ENCODE measurements around the gene GALNT11. TPM values are rescaled to one million over a fixed set of nuclear protein-coding genes. Genes with fewer than 3 reads are reported as not detected.
"Not testable (repeated sequence)": the region's sequence is repeated elsewhere in the genome, so short reads cannot be mapped to it uniquely, and the experiment has no call there.

The GALNT11 gene
- total and polyA plus RNA-seq, 5 experiments from 2014 or later: 31.3 to 58.3 (median 52.1) TPM

DNA sequence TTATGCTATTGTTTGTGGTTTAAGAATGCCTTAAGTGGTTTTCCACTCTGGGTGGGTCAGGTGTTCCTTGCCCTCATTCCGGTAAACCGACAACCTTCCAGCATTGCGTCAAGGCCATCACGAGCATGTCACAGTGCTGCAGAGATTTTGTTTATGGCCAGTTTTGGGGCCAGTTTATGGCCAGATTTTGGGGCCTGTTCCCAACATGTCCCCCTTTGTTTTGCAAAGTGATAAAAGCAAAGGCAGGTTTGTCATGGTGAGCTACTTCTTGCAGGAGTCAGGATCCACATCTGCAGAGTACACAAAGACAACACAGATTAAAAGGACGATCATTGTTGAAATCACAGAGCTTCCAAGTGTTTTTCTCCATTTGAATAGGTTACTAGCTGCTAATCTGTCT lies 12.9 kb downstream of the GALNT11 start:
- H3K27ac Mint-ChIP-seq, H3K27me3 Mint-ChIP-seq, H3K4me3 Mint-ChIP-seq, POLR2A ChIA-PET, ATAC-seq, DNase-seq: not testable (repeated sequence)
- peaks cover 2 to 31% (median 17%) of the 10 kb centered on the region in 4 donors for H3K4me1 Mint-ChIP-seq
- peaks cover 12 to 70% (median 27%) of the 10 kb centered on the region in 9 donors for H3K9me3 Mint-ChIP-seq
- H3K36me3 Mint-ChIP-seq: peaks cover 44 to 85% (median 64%) of the 10 kb centered on the region in 3 donors

DNA sequence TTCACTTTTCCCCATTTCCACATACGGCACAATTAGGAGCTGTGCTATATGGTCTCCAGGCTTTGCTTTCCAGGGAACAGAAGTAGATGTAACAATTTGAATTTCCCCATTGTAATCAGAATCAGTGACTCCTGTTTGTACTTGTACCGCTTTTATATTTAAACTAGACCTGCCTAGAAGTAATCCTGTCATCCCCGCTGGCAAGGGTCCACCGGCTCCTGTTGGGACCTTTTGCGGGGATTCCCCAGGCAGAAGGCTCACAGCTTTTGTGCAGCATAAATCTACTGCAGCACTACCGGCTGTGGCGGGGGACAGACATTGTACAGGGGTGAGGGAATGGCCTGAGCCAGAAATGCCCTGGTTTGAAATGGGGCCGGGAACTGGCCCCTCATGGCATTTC lies 17.6 kb downstream of the GALNT11 start:
- H3K27me3 Mint-ChIP-seq, POLR2A ChIA-PET, DNase-seq, H3K4me3 Mint-ChIP-seq, ATAC-seq: not testable (repeated sequence)
- Mint-ChIP-seq H3K36me3 (peaks cover 35 to 79% (median 59%) of the 10 kb centered on the region in 3 donors), H3K4me1 (peaks cover 10 to 26% (median 17%) of the 10 kb centered on the region in 4 donors), H3K9me3 (peaks cover 15 to 89% (median 37%) of the 10 kb centered on the region in 9 donors), H3K27ac (peak overlapping the region in 2 of 10 donors; percentile 39 to 57)

DNA sequence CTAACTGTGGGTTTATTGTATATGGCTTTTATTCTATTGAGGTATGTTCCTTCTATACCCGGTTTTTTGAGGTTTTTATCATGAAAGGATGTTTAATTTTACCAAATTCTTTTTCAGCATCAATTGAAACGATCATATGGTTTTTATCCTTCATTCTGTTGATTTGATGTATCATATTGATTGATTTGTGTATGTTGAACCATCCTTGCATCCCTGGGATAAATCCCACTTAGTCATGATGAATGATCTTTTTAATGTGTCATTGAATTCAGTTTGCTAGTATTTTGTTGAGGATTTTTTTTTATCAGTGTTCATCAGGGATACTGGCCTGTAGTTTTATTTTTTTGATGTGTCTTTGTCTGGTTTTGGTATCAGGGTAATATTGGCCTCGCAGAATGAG lies 19.4 kb downstream of the GALNT11 start:
- Mint-ChIP-seq H3K9me3 (peaks cover 17 to 81% (median 37%) of the 10 kb centered on the region in 9 donors), H3K36me3 (peaks cover 30 to 69% (median 52%) of the 10 kb centered on the region in 3 donors), H3K4me1 (peaks cover 10 to 36% (median 24%) of the 10 kb centered on the region in 4 donors)
- not testable (repeated sequence) for DNase-seq, H3K27ac Mint-ChIP-seq, H3K27me3 Mint-ChIP-seq, ATAC-seq, H3K4me3 Mint-ChIP-seq
- POLR2A ChIA-PET: interaction anchor here (0.6 kb wide), 1 partner anchor 39 kb away, joined by 8 read pairs; no protein-coding TSS in a partner anchor

DNA sequence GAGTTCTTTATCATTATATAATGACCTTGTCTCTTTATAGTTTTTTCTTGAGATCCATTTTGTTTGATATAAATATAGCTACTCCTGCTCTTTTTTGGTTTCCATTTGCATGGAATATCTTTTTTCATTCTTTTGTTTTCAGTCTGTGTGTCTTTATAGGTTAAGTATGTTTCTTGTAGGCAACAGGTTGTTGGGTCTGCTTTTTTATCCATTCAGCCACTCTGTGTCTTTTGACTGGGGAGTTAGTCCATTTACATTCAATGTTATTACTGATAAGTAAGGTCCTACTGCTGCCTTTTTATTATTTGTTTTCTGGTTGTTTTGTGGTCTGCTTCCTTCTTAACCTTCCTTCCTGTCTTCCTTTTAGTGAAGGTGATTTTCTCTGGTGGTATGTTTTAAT lies 21.1 kb downstream of the GALNT11 start:
- no peak overlapping the region for H3K4me3 Mint-ChIP-seq
- peak overlapping the region in 1 of 10 donors; percentile 32 for H3K27ac Mint-ChIP-seq
- POLR2A ChIA-PET: no interaction called here

DNA sequence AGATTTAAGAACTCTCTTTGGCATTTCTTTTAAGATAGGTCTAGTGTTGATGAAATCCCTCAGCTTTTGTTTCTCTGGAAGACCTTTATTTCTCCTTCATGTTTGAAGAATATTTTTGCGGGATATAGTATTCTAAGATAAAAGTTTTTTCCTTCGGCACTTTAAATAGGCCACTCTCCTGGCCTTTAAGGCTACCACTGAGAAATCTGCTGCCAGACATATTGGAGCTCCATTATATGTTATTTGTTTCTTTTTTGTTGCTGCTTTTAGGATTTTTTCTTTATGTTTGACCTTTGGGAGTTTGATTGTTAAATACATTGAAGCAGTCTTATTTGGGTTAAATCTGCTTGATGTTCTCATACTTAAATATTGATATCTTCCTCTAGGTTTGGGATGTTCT lies 22.6 kb downstream of the GALNT11 start:
- ATAC-seq (no peak), DNase-seq (no peak)
- Mint-ChIP-seq H3K27ac (no peak overlapping the region), H3K9me3 (peaks cover 12 to 57% (median 34%) of the 10 kb centered on the region in 9 donors), H3K36me3 (peaks cover 30 to 49% (median 35%) of the 10 kb centered on the region in 3 donors), H3K4me1 (peaks cover 14 to 50% (median 31%) of the 10 kb centered on the region in 4 donors), H3K27me3 (no peaks in the 10 kb centered on the region), H3K4me3 (no peak overlapping the region)
- POLR2A ChIA-PET: no interaction called here

More for the DNA sequence above, 21.1 kb downstream of the GALNT11 start:
- peaks cover 11 to 46% (median 25%) of the 10 kb centered on the region in 4 donors for H3K4me1 Mint-ChIP-seq
- peaks cover 30 to 55% (median 44%) of the 10 kb centered on the region in 3 donors for H3K36me3 Mint-ChIP-seq
- no peaks in the 10 kb centered on the region for H3K27me3 Mint-ChIP-seq
- ATAC-seq: no peak
- peaks cover 15 to 67% (median 37%) of the 10 kb centered on the region in 9 donors for H3K9me3 Mint-ChIP-seq
- DNase-seq: no peak

DNA sequence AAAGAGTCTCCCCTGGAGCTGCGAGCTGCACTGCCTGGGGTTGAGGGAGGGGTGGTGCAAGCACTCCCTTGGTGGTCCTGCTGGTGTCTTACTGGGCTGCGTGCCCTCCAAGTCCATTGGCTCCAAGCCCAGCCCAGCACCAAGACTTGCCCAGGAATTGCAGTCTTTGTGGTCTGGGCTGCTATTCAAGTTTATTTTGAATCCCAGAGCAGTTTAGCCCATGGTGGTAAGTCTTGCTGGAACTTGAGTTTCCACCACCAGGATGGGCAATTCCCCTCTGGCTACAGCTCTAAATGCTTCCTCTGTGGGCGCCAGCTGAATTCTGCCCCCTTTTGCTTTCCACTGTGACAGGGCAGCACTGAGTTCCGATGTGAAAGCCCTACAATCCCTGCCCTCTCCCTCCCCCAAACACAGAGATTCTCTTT lies 25.1 kb downstream of the GALNT11 start:
- H3K27me3 Mint-ChIP-seq: no peaks in the 10 kb centered on the region
- H3K4me3 Mint-ChIP-seq: peak overlapping the region in 1 of 10 donors; percentile 11
- POLR2A ChIA-PET: no interaction called here
- DNase-seq (no peak), ATAC-seq (no peak)
- H3K4me1 Mint-ChIP-seq: peaks cover 14 to 56% (median 34%) of the 10 kb centered on the region in 4 donors
- H3K36me3 Mint-ChIP-seq: peaks cover 18 to 24% (median 21%) of the 10 kb centered on the region in 3 donors
- H3K9me3 Mint-ChIP-seq: peaks cover 6 to 33% (median 23%) of the 10 kb centered on the region in 9 donors
- H3K27ac Mint-ChIP-seq: peak overlapping the region in 2 of 10 donors; percentile 34 to 57

DNA sequence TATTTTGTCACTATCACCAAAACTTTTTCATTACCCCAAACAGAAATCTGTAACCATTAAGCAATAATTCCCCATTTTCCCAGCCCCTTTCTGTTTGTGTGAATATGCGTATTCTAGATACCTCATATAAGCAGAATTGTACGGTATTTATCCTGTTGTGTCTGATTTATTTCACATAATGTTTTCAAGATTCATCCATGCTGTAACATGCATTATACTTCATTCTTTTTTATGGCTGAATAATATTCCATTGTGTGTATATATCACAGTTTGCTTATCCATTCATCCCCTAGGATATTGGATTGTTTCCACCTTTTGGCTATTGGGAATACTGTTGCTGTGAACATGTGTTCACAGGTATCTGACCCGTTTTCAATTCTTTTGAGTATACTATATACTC lies 26.5 kb downstream of the GALNT11 start:
- Mint-ChIP-seq H3K27ac (no peak overlapping the region), H3K27me3 (no peaks in the 10 kb centered on the region), H3K4me1 (peaks cover 14 to 51% (median 29%) of the 10 kb centered on the region in 4 donors), H3K9me3 (peaks cover 0 to 19% (median 10%) of the 10 kb centered on the region in 9 donors), H3K36me3 (peaks cover 7 to 21% (median 17%) of the 10 kb centered on the region in 3 donors), H3K4me3 (no peak overlapping the region)
- ATAC-seq (no peak), DNase-seq (no peak)
- POLR2A ChIA-PET: no interaction called here

DNA sequence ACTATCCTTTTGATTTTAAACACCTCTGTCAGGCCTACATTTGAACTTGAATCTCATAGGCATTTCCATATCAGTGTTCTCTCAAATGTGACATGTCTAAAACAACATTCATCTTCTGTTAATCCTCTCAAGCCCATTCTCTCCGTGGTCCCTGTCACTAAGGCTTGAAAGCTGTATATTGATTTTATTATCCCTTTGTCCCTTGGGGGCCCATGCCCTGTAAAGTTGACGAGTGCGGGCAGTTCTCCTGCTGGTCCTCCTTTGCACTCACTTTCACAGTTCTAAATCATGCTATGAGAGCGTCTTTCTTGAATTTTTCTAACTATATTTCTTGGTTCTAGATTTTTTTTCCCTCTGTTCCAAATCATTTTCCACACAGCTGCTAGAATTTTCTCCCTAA lies 27.3 kb downstream of the GALNT11 start:
- Mint-ChIP-seq H3K9me3 (peaks cover 0 to 14% (median 8%) of the 10 kb centered on the region in 9 donors), H3K4me1 (peaks cover 14 to 49% (median 29%) of the 10 kb centered on the region in 4 donors), H3K4me3 (no peak overlapping the region), H3K27me3 (no peaks in the 10 kb centered on the region), H3K27ac (peak overlapping the region in 3 of 10 donors; percentile 1 to 52 (median 5)), H3K36me3 (peaks cover 10 to 20% (median 20%) of the 10 kb centered on the region in 3 donors)
- ATAC-seq (no peak), DNase-seq (no peak)
- POLR2A ChIA-PET: no interaction called here

DNA sequence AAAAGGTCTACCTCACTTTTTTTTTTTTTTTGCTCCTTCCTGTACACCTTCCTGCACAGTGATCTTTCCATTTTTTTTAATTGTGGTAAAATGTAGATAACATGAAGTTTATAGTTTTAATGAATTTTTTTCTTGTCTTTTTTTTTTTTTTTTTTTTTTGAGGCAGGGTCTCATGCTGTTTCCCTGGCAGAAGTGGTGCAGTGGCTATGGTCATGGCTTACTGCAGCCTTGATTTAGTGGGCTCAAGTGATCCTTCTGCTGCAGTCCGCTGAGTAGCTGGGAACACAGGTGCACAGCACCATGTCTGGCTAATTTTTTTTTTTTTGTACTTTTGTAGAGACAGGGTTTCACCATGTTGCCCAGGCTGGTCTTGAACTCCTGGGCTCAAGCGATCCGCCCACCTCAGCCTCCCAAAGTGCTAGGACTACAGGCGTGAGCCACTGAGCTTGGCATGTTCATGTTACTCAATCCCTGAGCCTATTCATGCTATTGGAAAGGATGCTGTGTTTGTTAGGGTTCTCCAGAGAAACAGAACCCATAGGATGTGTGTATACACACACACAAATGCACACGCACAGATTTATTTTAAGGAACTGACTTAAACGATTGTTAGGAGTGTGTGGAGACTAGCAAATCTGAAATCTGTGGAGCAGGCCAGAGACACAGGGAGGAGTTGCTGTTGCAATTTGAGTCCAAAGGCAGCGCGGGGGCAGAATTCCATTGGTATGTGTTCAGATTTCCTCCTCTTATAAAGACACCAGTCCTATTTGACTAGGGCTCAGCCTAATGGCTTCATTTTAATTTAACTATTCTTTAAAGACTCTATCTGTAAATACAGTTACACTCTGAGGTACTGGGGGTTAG lies 29.1 kb downstream of the GALNT11 start:
- H3K27me3 Mint-ChIP-seq: no peaks in the 10 kb centered on the region
- peaks cover 0 to 3% (median 0%) of the 10 kb centered on the region in 9 donors for H3K9me3 Mint-ChIP-seq
- POLR2A ChIA-PET: interaction anchor here (0.7 kb wide), 1 partner anchor 252 kb away, joined by 3 read pairs; no protein-coding TSS in a partner anchor
- H3K4me3 Mint-ChIP-seq: no peak overlapping the region
- H3K36me3 Mint-ChIP-seq: peaks cover 14 to 29% (median 20%) of the 10 kb centered on the region in 3 donors
- DNase-seq (no peak), ATAC-seq (no peak)
- peaks cover 14 to 42% (median 25%) of the 10 kb centered on the region in 4 donors for H3K4me1 Mint-ChIP-seq
- H3K27ac Mint-ChIP-seq: peak overlapping the region in 2 of 10 donors; percentile 58 to 71

DNA sequence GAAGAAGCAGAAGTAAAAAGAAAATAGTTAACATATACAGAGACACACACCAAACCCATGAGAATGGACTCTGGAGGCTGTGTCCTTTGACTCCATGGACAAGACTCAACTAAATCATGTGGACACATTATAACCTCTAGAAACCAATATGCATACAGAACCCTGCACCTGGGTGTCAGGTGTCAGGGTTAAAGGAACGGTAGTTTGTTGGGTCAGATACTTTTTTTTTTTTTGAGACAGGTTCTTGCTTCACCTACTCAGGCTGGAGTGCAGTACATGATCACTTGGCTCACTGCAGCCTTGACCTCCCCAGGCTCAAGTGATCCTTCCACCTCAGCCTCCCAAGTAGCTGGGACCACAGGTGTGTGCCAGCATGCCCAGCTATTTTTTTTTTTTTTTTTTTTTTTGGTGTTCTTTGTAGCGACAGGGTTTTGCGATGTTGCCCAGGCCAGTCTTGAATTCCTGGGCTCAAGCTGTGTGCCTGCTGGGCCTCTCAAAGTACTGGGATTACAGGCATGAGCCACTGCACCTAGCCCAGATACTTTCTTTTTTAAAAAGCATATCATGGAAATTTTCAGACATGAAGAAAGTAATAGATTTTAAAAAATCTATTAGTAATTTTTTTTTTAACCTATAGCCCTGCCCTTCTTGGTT lies 31.3 kb downstream of the GALNT11 start:
- peaks cover 18 to 32% (median 30%) of the 10 kb centered on the region in 3 donors for H3K36me3 Mint-ChIP-seq
- H3K27me3 Mint-ChIP-seq: no peaks in the 10 kb centered on the region
- H3K9me3 Mint-ChIP-seq: peaks cover 0 to 5% (median 2%) of the 10 kb centered on the region in 9 donors
- POLR2A ChIA-PET: no interaction called here
- peaks cover 14 to 26% (median 17%) of the 10 kb centered on the region in 4 donors for H3K4me1 Mint-ChIP-seq
- H3K4me3 Mint-ChIP-seq: no peak overlapping the region
- ATAC-seq (no peak), DNase-seq (no peak)
- H3K27ac Mint-ChIP-seq: no peak overlapping the region

DNA sequence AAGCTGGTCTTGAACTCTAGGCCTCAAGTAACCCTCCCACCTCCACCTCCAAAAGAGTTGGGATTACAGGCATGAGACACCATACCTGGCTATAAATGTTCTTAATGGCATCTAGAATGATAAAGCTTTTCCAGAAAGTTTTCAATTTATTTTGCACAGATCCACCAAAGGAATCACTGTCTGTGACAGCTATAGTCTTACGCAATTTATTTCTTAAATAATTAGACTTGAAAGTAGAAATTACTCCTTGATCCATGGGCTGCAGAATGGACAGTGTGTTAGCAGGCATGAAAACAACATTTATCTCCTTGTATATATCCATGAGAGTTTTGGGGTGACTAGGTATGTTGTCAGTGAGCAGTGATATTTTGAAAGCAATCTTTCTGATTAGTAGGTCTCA lies 33.8 kb downstream of the GALNT11 start:
- no peak overlapping the region for H3K4me3 Mint-ChIP-seq
- no peak overlapping the region for H3K27ac Mint-ChIP-seq
- no peak for DNase-seq
- POLR2A ChIA-PET: no interaction called here
- H3K9me3 Mint-ChIP-seq: peaks cover 0 to 11% (median 2%) of the 10 kb centered on the region in 9 donors
- no peak for ATAC-seq
- no peaks in the 10 kb centered on the region for H3K27me3 Mint-ChIP-seq
- H3K4me1 Mint-ChIP-seq: peaks cover 18 to 39% (median 27%) of the 10 kb centered on the region in 4 donors
- peaks cover 18 to 44% (median 31%) of the 10 kb centered on the region in 3 donors for H3K36me3 Mint-ChIP-seq

DNA sequence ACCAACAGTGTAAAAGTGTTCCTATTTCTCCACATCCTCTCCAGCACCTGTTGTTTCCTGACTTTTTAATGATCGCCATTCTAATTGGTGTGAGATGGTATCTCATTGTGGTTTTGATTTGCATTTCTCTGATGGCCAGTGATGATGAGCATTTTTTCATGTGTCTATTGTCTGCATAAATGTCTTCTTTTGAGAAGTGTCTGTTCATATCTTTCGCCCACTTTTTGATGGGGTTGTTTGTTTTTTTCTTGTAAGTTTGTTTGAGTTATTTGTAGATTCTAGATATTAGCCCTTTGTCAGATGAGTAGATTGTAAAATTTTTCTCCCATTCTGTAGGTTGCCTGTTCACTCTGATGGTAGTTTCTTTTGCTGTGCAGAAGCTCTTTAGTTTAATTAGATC lies 35.6 kb downstream of the GALNT11 start:
- POLR2A ChIA-PET, ATAC-seq, DNase-seq, H3K27me3 Mint-ChIP-seq, H3K4me3 Mint-ChIP-seq, H3K27ac Mint-ChIP-seq: not testable (repeated sequence)
- Mint-ChIP-seq H3K36me3 (peaks cover 22 to 43% (median 36%) of the 10 kb centered on the region in 3 donors), H3K9me3 (peaks cover 0 to 16% (median 8%) of the 10 kb centered on the region in 9 donors), H3K4me1 (peaks cover 25 to 46% (median 33%) of the 10 kb centered on the region in 4 donors)

Data from naive thymus-derived CD8-positive, alpha-beta T cell (primary cell).